Spleen (tissue), 7 donors: ENCODE results near the gene MYO3B.

Source experiments
- POLR2A ChIP-seq, 3 donors: fragments of 450-650 bp; IDR thresholded peaks; one replicate each; pipeline ENCODE4 v1.5.1; 2017; ENCODE audit warnings: antibody characterized with exemption in 3 of 3, mild to moderate bottlenecking in 1 of 3
- POLR2AphosphoS5 ChIP-seq, 3 donors: sonication (generic); formaldehyde crosslinking; IDR thresholded peaks; one replicate each; pipeline ENCODE4 v1.5.1; 2017; ENCODE audit warnings: antibody characterized with exemption in 3 of 3
- TF ChIP-seq, protein P1 (sequence below), 11 experiments: fragments of 200-600 bp in 7 of 11; fragments of 450-650 bp in 4 of 11; sonication (generic) in 4 of 11; IDR thresholded peaks in 8 of 11; conservative IDR thresholded peaks in 3 of 11; 1 replicate in 7 of 11; 2 replicates in 4 of 11; pipeline versions ENCODE4 v1.4.0 to v1.8.0; 2016 to 2021; ENCODE audit warnings: antibody characterized with exemption in 11 of 11, inconsistent platforms in 4 of 11, mild to moderate bottlenecking in 1 of 11
- donor health status: DM: no; HTN: no; CAD: no; lungs with moderate emphysema.
- donor health status: DM: no; HTN: no; CAD: no.
- donor health status: DM: no; HTN: no; CAD: no.

DNA sequence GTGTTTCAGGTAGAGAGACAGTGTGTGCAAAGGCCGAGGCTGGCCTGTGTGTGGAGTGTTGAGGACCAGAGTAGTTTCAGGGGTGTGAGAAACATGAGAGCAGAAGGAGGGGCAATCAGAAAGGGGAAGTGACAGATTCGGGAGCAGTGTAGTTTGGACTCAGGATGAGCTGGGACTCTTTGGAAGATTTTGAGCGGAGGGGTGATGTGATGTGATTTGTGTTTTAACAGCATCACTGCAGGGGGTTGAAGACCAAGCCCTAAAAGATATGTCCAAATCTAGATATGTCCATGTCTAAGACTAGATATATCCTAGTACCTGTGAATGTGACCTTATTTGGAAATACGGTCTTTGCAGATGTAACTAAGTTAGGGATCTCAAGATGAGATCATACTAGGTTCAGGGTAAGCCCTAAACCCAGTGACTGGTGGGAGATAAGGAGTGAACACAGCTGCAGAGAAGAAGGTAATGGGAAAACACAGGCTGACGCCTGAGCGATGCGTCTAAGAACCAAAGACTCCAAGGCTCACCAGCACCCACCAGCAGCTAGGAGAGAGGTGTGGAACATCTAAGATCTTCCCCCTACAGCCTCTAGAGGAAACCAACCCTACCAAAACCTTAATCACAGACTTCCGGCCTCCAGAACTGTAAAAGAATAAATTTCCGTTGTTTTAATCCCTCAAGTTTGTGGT, 38.5 kb upstream of the MYO3B start:
- TF ChIP-seq, protein P1, sequence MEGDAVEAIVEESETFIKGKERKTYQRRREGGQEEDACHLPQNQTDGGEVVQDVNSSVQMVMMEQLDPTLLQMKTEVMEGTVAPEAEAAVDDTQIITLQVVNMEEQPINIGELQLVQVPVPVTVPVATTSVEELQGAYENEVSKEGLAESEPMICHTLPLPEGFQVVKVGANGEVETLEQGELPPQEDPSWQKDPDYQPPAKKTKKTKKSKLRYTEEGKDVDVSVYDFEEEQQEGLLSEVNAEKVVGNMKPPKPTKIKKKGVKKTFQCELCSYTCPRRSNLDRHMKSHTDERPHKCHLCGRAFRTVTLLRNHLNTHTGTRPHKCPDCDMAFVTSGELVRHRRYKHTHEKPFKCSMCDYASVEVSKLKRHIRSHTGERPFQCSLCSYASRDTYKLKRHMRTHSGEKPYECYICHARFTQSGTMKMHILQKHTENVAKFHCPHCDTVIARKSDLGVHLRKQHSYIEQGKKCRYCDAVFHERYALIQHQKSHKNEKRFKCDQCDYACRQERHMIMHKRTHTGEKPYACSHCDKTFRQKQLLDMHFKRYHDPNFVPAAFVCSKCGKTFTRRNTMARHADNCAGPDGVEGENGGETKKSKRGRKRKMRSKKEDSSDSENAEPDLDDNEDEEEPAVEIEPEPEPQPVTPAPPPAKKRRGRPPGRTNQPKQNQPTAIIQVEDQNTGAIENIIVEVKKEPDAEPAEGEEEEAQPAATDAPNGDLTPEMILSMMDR (IDR thresholded peaks at IDR 0.05 in 8 of 11, conservative IDR thresholded peaks at IDR 0.05 in 3 of 11), result no peak
- no peak for TF ChIP-seq POLR2A (IDR thresholded peaks at IDR 0.05)
- no peak for TF ChIP-seq POLR2AphosphoS5 (IDR thresholded peaks at IDR 0.05)
